ENCODE results near the gene FHIT. TPM values are rescaled to one million over a fixed set of nuclear protein-coding genes. Genes with fewer than 3 reads are reported as not detected.

FHIT gene
- total and polyA plus RNA-seq, 7 donors = 2.4 to 10.2 (median 6.1) TPM

DNA sequence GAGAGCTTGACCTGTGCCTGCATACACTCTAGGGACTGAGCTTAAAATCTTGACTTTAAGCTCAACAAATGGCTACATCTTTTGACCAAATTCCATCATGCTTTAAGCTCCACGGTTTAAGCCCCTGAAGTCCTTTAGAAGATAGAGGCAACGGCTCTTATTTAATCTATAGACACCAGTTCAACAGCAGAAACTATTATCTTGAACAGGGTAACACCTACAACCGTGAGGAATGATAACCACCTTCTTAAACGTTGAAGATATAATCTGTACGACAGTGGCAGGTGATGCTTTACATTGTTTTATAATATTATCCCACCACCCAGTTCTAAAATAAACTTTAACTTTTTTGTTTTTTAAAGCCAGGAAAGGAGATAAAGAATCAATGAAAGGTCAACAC lies 1007.8 kb downstream of the FHIT start:
- 65 to 78% methylated on average over 5 of the region's 5 CpGs for WGBS, 2 donors
- intact Hi-C loops (cut with DNase I) = no loop called here
- no peaks in the 10 kb centered on the region for H3K9me3 ChIP-seq

DNA sequence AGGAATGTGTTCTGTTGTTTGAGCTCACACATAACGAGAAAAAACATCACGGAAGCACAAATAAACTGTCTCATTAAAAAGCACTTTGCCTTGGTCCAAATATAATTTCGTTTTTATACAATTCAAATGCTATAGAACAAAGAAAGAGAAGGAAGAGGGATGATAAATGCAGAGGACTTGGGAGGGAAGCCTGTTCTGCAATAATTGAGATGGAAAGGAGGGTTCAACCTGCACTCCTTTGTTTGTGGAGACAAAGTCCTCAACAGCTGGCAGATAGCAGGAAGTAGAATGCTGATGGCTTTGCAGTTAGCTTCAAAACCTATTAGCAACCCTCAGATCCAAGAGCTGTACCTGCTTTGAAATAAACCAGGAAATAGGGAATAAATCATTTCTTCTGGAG lies 1010.8 kb downstream of the FHIT start:
- H3K9me3 ChIP-seq = no peaks in the 10 kb centered on the region
- H3K36me3 ChIP-seq = no peaks in the 10 kb centered on the region
- no peak for DNase-seq
- H3K4me1 ChIP-seq = no peaks in the 10 kb centered on the region
- H3K4me3 ChIP-seq = no peak overlapping the region
- no peak for TF ChIP-seq CTCF (IDR thresholded peaks at IDR 0.05)
- TF ChIP-seq POLR2A (IDR thresholded peaks at IDR 0.05) = no peak
- no peak for TF ChIP-seq EP300 (IDR thresholded peaks at IDR 0.05)
- TF ChIP-seq POLR2AphosphoS5 (IDR thresholded peaks at IDR 0.05) = no peak
- no peaks in the 10 kb centered on the region for H3K27me3 ChIP-seq
- intact Hi-C loops (cut with DNase I) = no loop called here
- WGBS, 2 donors = 11 to 49% methylated on average over 3 of the region's 3 CpGs
- no peak overlapping the region for H3K27ac ChIP-seq

More for the DNA sequence above, 1007.8 kb downstream of the FHIT start:
- Histone ChIP-seq H3K27me3 (no peaks in the 10 kb centered on the region), H3K36me3 (no peaks in the 10 kb centered on the region), H3K27ac (no peak overlapping the region), H3K4me3 (no peak overlapping the region), H3K4me1 (no peaks in the 10 kb centered on the region)
- no peak for TF ChIP-seq POLR2A (IDR thresholded peaks at IDR 0.05)
- no peak for TF ChIP-seq POLR2AphosphoS5 (IDR thresholded peaks at IDR 0.05)
- no peak for TF ChIP-seq EP300 (IDR thresholded peaks at IDR 0.05)
- TF ChIP-seq CTCF (IDR thresholded peaks at IDR 0.05) = no peak
- DNase-seq = no peak

GRCh38 chr3:60238550-60238949 lies 1012.7 kb downstream of the FHIT start:
- Histone ChIP-seq H3K9me3 (no peaks in the 10 kb centered on the region), H3K4me1 (no peaks in the 10 kb centered on the region), H3K27me3 (no peaks in the 10 kb centered on the region), H3K36me3 (no peaks in the 10 kb centered on the region), H3K4me3 (no peak overlapping the region), H3K27ac (no peak overlapping the region)
- intact Hi-C loops (cut with DNase I) = no loop called here
- 69 to 78% methylated on average over 2 of the region's 2 CpGs for WGBS, 2 donors
- DNase-seq = no peak
- TF ChIP-seq CTCF (IDR thresholded peaks at IDR 0.05) (no peak), EP300 (IDR thresholded peaks at IDR 0.05) (no peak), POLR2AphosphoS5 (IDR thresholded peaks at IDR 0.05) (no peak), POLR2A (IDR thresholded peaks at IDR 0.05) (no peak)

DNA sequence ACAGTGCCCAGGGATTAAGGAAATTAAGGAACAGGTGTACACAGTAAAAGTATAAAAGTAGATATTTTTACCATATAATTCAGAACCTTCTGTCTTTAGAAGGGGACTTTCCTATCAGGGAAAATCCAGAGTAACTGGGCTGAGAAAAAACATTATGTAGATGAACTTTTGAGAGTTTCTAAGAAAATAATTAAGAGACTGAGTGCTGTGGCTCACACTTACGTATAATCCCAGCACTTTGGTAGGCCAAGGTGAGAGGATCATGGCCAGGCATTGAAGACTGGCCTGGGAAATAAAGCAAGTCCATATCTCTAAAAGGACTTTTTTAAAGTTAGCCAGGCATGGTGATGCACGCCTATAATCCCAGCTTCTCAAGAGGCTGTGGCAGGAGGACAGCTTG lies 1021.8 kb downstream of the FHIT start:
- intact Hi-C loops (cut with DNase I) = no loop called here
- 94 to 96% methylated on average over 2 of the region's 2 CpGs for whole genome bisulfite sequencing, 2 donors
- H3K27ac ChIP-seq = no peak overlapping the region
- no peaks in the 10 kb centered on the region for H3K27me3 ChIP-seq
- no peak for DNase-seq
- H3K4me3 ChIP-seq = no peak overlapping the region
- H3K36me3 ChIP-seq = no peaks in the 10 kb centered on the region
- H3K9me3 ChIP-seq = no peaks in the 10 kb centered on the region
- no peak for TF ChIP-seq POLR2A (IDR thresholded peaks at IDR 0.05)
- no peak for TF ChIP-seq CTCF (IDR thresholded peaks at IDR 0.05)
- TF ChIP-seq EP300 (IDR thresholded peaks at IDR 0.05) = no peak
- no peak for TF ChIP-seq POLR2AphosphoS5 (IDR thresholded peaks at IDR 0.05)
- H3K4me1 ChIP-seq = no peaks in the 10 kb centered on the region

GRCh38 chr3:60228823-60229222 lies 1022.4 kb downstream of the FHIT start:
- H3K4me1 ChIP-seq = no peaks in the 10 kb centered on the region
- H3K27me3 ChIP-seq = no peaks in the 10 kb centered on the region
- H3K9me3 ChIP-seq = no peaks in the 10 kb centered on the region
- no peaks in the 10 kb centered on the region for H3K36me3 ChIP-seq
- TF ChIP-seq POLR2A (IDR thresholded peaks at IDR 0.05) (no peak), EP300 (IDR thresholded peaks at IDR 0.05) (no peak), POLR2AphosphoS5 (IDR thresholded peaks at IDR 0.05) (no peak), CTCF (IDR thresholded peaks at IDR 0.05) (no peak)
- intact Hi-C loops (cut with DNase I) = no loop called here
- no peak overlapping the region for H3K4me3 ChIP-seq
- WGBS, 2 donors = 78 to 82% methylated on average over 4 of the region's 4 CpGs
- no peak overlapping the region for H3K27ac ChIP-seq
- DNase-seq = no peak
